DND-41 (cell line): ENCODE measurements around the gene ELF3.
"Not testable (repeated sequence)": the region's sequence is repeated elsewhere in the genome, so short reads cannot be mapped to it uniquely, and the experiment has no call there.

Experiments used
- ATAC-seq: fragments of 200-7000 bp; cut with Tn5 transposase; 3 replicates; pipeline ENCODE4 v1.9.1; 2021; ENCODE audit warnings: low read depth; ENCODE audit not compliant: insufficient read depth
- DNase-seq: peaks from one replicate; pipeline ENCODE4 v3.0.0-alpha.2; 2020
- H2AFZ ChIP-seq: 2 replicates; pipeline ENCODE4 v1.6.0; 2012; ENCODE audit warnings: low read depth, low read length
- H3K27ac ChIP-seq: 2 replicates; pipeline ENCODE4 v1.5.1; 2012; ENCODE audit warnings: low read length, inconsistent platforms
- H3K27me3 ChIP-seq: fragments of 200-600 bp; sonication (generic); 2 replicates; pipeline ENCODE4 v1.6.0; 2012; ENCODE audit warnings: low read length, mild to moderate bottlenecking, inconsistent platforms; ENCODE audit not compliant: insufficient read depth, poor library complexity
- H3K36me3 ChIP-seq: 2 replicates; pipeline ENCODE4 v1.5.1; 2012; ENCODE audit warnings: low read length, inconsistent platforms; ENCODE audit not compliant: insufficient read depth
- H3K4me1 ChIP-seq: 2 replicates; pipeline ENCODE4 v1.5.1; 2012; ENCODE audit warnings: mild to moderate bottlenecking, low read length; ENCODE audit not compliant: insufficient read depth
- H3K4me2 ChIP-seq: 2 replicates; pipeline ENCODE4 v1.6.0; 2012; ENCODE audit warnings: mild to moderate bottlenecking, moderate library complexity, low read length, inconsistent platforms; ENCODE audit not compliant: insufficient read depth
- H3K4me3 ChIP-seq, 2 experiments: fragments of 200-600 bp in 1 of 2; shearing (Covaris generic) in 1 of 2; 2 replicates each; pipeline ENCODE4 v1.5.1; 2012 to 2016; ENCODE audit warnings: inconsistent platforms in 2 of 2, low read length in 2 of 2, mild to moderate bottlenecking in 2 of 2, low read depth in 1 of 2, moderate library complexity in 1 of 2
- H3K79me2 ChIP-seq: 2 replicates; pipeline ENCODE4 v1.6.0; 2012; ENCODE audit warnings: low read length, inconsistent platforms; ENCODE audit not compliant: insufficient read depth
- H3K9ac ChIP-seq: 2 replicates; pipeline ENCODE4 v1.6.0; 2012; ENCODE audit warnings: low read depth, mild to moderate bottlenecking, inconsistent platforms, low read length, moderate library complexity
- H3K9me3 ChIP-seq: 2 replicates; pipeline ENCODE4 v1.5.1; 2012; ENCODE audit warnings: low read length, moderate library complexity, mild to moderate bottlenecking, inconsistent platforms; ENCODE audit not compliant: insufficient read depth, severe bottlenecking
- H4K20me1 ChIP-seq: 2 replicates; pipeline ENCODE4 v1.6.0; 2012; ENCODE audit warnings: low read length; ENCODE audit not compliant: insufficient read depth
- CTCF ChIP-seq: IDR thresholded peaks from 2 replicates; pipeline ENCODE4 v1.5.1; 2012; ENCODE audit warnings: borderline replicate concordance, low read length, moderate library complexity, mild to moderate bottlenecking; ENCODE audit not compliant: poor library complexity, severe bottlenecking; ENCODE audit errors: extremely low read depth
- EZH2 ChIP-seq: IDR thresholded peaks from 3 replicates; pipeline ENCODE4 v1.6.1; 2012; ENCODE audit warnings: borderline replicate concordance, low read depth, mild to moderate bottlenecking, moderate library complexity, low read length, inconsistent platforms; ENCODE audit not compliant: severe bottlenecking

Gene ELF3

GRCh38 chr1:202049129-202049528, 38.7 kb downstream of the ELF3 start:
- Histone ChIP-seq H3K27ac (no peak overlapping the region), H3K9ac (no peak overlapping the region), H3K4me2 (no peak overlapping the region), H3K4me3 (no peak overlapping the region), H3K36me3 (no peaks in the 10 kb centered on the region), H3K9me3 (no peaks in the 10 kb centered on the region), H2AFZ (no peak overlapping the region), H3K4me1 (no peaks in the 10 kb centered on the region), H3K79me2 (no peaks in the 10 kb centered on the region), H4K20me1 (no peaks in the 10 kb centered on the region; the same call in 1 of the 2 replicates), H3K27me3 (peaks cover 18% of the 10 kb centered on the region)
- ATAC-seq (no peak), DNase-seq (no peak)
- TF ChIP-seq EZH2 (no peak), CTCF (no peak)

- H3K79me2 ChIP-seq = no peaks in the 10 kb centered on the region
- no peak for TF ChIP-seq CTCF
- TF ChIP-seq EZH2 = no peak
- H3K27ac ChIP-seq = no peak overlapping the region
- ATAC-seq (no peak), DNase-seq (no peak)
- no peaks in the 10 kb centered on the region for H3K9me3 ChIP-seq
- H3K36me3 ChIP-seq = no peaks in the 10 kb centered on the region
- H3K4me1 ChIP-seq = no peaks in the 10 kb centered on the region
- H3K4me3 ChIP-seq = no peak overlapping the region
- peaks cover 5% of the 10 kb centered on the region for H3K27me3 ChIP-seq
- H3K4me2 ChIP-seq = no peak overlapping the region
- H4K20me1 ChIP-seq = no peaks in the 10 kb centered on the region
- H3K9ac ChIP-seq = no peak overlapping the region
- H2AFZ ChIP-seq = no peak overlapping the region
Measured at GRCh38 chr1:202054094-202054493, 43.7 kb downstream of the ELF3 start.

- not testable (repeated sequence) for H3K4me3 ChIP-seq, H3K36me3 ChIP-seq, DNase-seq, H3K4me1 ChIP-seq, H3K27me3 ChIP-seq, H3K27ac ChIP-seq, H3K4me2 ChIP-seq, H2AFZ ChIP-seq, ATAC-seq, H3K9ac ChIP-seq, H3K79me2 ChIP-seq, H4K20me1 ChIP-seq, H3K9me3 ChIP-seq
Measured at GRCh38 chr1:202054673-202055072, 44.3 kb downstream of the ELF3 start.

GRCh38 chr1:202056644-202057334, 46.4 kb downstream of the ELF3 start:
- Histone ChIP-seq H3K4me3 (no peak overlapping the region), H3K79me2 (no peaks in the 10 kb centered on the region), H3K4me1 (no peaks in the 10 kb centered on the region), H3K27me3 (peaks cover 3% of the 10 kb centered on the region), H3K36me3 (no peaks in the 10 kb centered on the region), H2AFZ (no peak overlapping the region), H3K9me3 (no peaks in the 10 kb centered on the region), H3K27ac (no peak overlapping the region), H4K20me1 (no peaks in the 10 kb centered on the region), H3K9ac (no peak overlapping the region), H3K4me2 (no peak overlapping the region)
- ATAC-seq (no peak), DNase-seq (no peak)
- TF ChIP-seq EZH2 (no peak), CTCF (no peak)

- H3K36me3 ChIP-seq, H3K9me3 ChIP-seq, H3K79me2 ChIP-seq, H4K20me1 ChIP-seq, H3K27ac ChIP-seq, H3K27me3 ChIP-seq, ATAC-seq, DNase-seq, H2AFZ ChIP-seq, H3K4me3 ChIP-seq, H3K4me1 ChIP-seq, H3K4me2 ChIP-seq, H3K9ac ChIP-seq: not testable (repeated sequence)
Measured at GRCh38 chr1:202057335-202057704, 46.9 kb downstream of the ELF3 start.
